Neuronal stem cell (in vitro differentiated cells): ENCODE data around the gene FAM185A.
"Not testable (repeated sequence)": the region's sequence is repeated elsewhere in the genome, so short reads cannot be mapped to it uniquely, and the experiment has no call there.

Experiments
- DNase-seq: peaks from one replicate; pipeline ENCODE4 v3.0.0-alpha.2; 2013; ENCODE audit warnings: low spot score
- H2AFZ ChIP-seq: one replicate; pipeline ENCODE4 v1.6.1; 2013; ENCODE audit warnings: mild to moderate bottlenecking, low read length, inconsistent platforms
- H2AK5ac ChIP-seq: 2 replicates; pipeline ENCODE4 v1.6.1; 2013; ENCODE audit warnings: low read depth, mild to moderate bottlenecking, inconsistent platforms, low read length, moderate library complexity, mixed read lengths
- H2BK120ac ChIP-seq: 2 replicates; pipeline ENCODE4 v1.6.1; 2013; ENCODE audit warnings: low read depth, mild to moderate bottlenecking, inconsistent platforms, low read length, moderate library complexity, mixed read lengths
- H2BK12ac ChIP-seq: one replicate; pipeline ENCODE4 v1.6.1; 2013; ENCODE audit warnings: low read length, inconsistent platforms
- H2BK15ac ChIP-seq: 2 replicates; pipeline ENCODE4 v1.6.1; 2013; ENCODE audit warnings: mild to moderate bottlenecking, low read length, inconsistent platforms, mixed read lengths
- H2BK5ac ChIP-seq: one replicate; pipeline ENCODE4 v1.6.1; 2013; ENCODE audit warnings: inconsistent platforms, mild to moderate bottlenecking, low read length, moderate library complexity
- H3K14ac ChIP-seq: one replicate; pipeline ENCODE4 v1.6.1; 2013; ENCODE audit warnings: low read length, inconsistent platforms
- H3K18ac ChIP-seq: 2 replicates; pipeline ENCODE4 v1.6.1; 2013; ENCODE audit warnings: low read length, inconsistent platforms
- H3K23ac ChIP-seq: 2 replicates; pipeline ENCODE4 v1.6.1; 2013; ENCODE audit warnings: low read depth, mild to moderate bottlenecking, mixed read lengths, low read length, inconsistent platforms; ENCODE audit not compliant: poor library complexity
- H3K27ac ChIP-seq: replicated peaks from 3 replicates; pipeline ENCODE4 v1.5.1; 2013; ENCODE audit warnings: low read length, inconsistent platforms
- H3K27me3 ChIP-seq, 3 experiments: 2 replicates each; pipeline ENCODE4 v1.6.1; 2013; ENCODE audit warnings: low read length in 3 of 3, mild to moderate bottlenecking in 2 of 3, inconsistent platforms in 1 of 3, low read depth in 1 of 3, mixed read lengths in 1 of 3, moderate library complexity in 1 of 3; ENCODE audit not compliant: control insufficient read depth in 3 of 3, insufficient read depth in 3 of 3
- H3K36me3 ChIP-seq, 2 donors: replicated peaks in 1 of 2; 2 replicates each; pipeline ENCODE4 v1.6.1; 2013; ENCODE audit warnings: low read length in 2 of 2; ENCODE audit not compliant: control insufficient read depth in 2 of 2, insufficient read depth in 2 of 2
- H3K4ac ChIP-seq: 2 replicates; pipeline ENCODE4 v1.6.1; 2013; ENCODE audit warnings: inconsistent platforms, mild to moderate bottlenecking, low read length, moderate library complexity
- H3K4me1 ChIP-seq, 2 donors: 1 replicate in 1 of 2; 2 replicates in 1 of 2; pipeline ENCODE4 v1.6.1; 2013; ENCODE audit warnings: low read length in 2 of 2, low read depth in 1 of 2; ENCODE audit not compliant: control insufficient read depth in 2 of 2, insufficient read depth in 1 of 2
- H3K4me2 ChIP-seq: one replicate; pipeline ENCODE4 v1.6.1; 2013; ENCODE audit warnings: mild to moderate bottlenecking, low read length, inconsistent platforms; ENCODE audit not compliant: insufficient read depth, poor library complexity, severe bottlenecking
- H3K4me3 ChIP-seq, 2 donors: 2 replicates each; pipeline ENCODE4 v1.5.1; 2013; ENCODE audit warnings: low read length in 2 of 2, mild to moderate bottlenecking in 2 of 2, inconsistent platforms in 1 of 2, moderate library complexity in 1 of 2
- H3K79me1 ChIP-seq: one replicate; pipeline ENCODE4 v1.6.1; 2013; ENCODE audit warnings: low read depth, mild to moderate bottlenecking, inconsistent platforms, low read length, moderate library complexity
- H3K9ac ChIP-seq: one replicate; pipeline ENCODE4 v1.6.1; 2013; ENCODE audit warnings: mild to moderate bottlenecking, low read depth, low read length, inconsistent platforms; ENCODE audit not compliant: poor library complexity
- H3K9me3 ChIP-seq, 2 donors: replicated peaks in 1 of 2; 2 replicates each; pipeline versions ENCODE3 to v1.6.1; 2013; ENCODE audit warnings: low read length in 2 of 2, mild to moderate bottlenecking in 2 of 2, inconsistent platforms in 1 of 2, low read depth in 1 of 2, mixed read lengths in 1 of 2, moderate library complexity in 1 of 2; ENCODE audit not compliant: control insufficient read depth in 2 of 2, insufficient read depth in 1 of 2
- H4K8ac ChIP-seq: one replicate; pipeline ENCODE4 v1.6.1; 2013; ENCODE audit warnings: low read depth, mild to moderate bottlenecking, inconsistent platforms, low read length, moderate library complexity
- H4K91ac ChIP-seq: one replicate; pipeline ENCODE4 v1.6.1; 2013; ENCODE audit warnings: low read length, low read depth, mild to moderate bottlenecking, inconsistent platforms; ENCODE audit not compliant: poor library complexity
- WGBS, 2 donors: extraction: QIAGEN DNeasy Blood & Tissue Kit; methylation state at CpG; one replicate each; pipeline ENCODE4 v1.1.7; 2013; ENCODE audit warnings: missing lambda C conversion rate in 2 of 2, mixed read lengths in 1 of 2; ENCODE audit not compliant: insufficient read length in 2 of 2, insufficient replicate concordance in 1 of 2; ENCODE audit errors: extremely low coverage in 2 of 2; 5-methylcytosine and 5-hydroxymethylcytosine counted together

The FAM185A gene

GRCh38 chr7:102836191-102836919, 87.6 kb downstream of the FAM185A start:
- no peak overlapping the region for H4K91ac ChIP-seq
- no peak overlapping the region for H3K4me2 ChIP-seq
- no peak overlapping the region for H3K23ac ChIP-seq
- no peaks in the 10 kb centered on the region for H3K9me3 ChIP-seq
- no peak overlapping the region for H3K14ac ChIP-seq
- no peak overlapping the region for H3K4ac ChIP-seq
- no CpG with 5 or more reads among the region's 6 CpGs for WGBS, 2 donors
- no peak overlapping the region for H4K8ac ChIP-seq
- H3K4me1 ChIP-seq = no peaks in the 10 kb centered on the region
- no peaks in the 10 kb centered on the region for H3K36me3 ChIP-seq
- no peak overlapping the region for H3K4me3 ChIP-seq
- no peak overlapping the region for H2AK5ac ChIP-seq
- no peak overlapping the region for H3K9ac ChIP-seq
- H2BK5ac ChIP-seq = no peak overlapping the region
- H2BK120ac ChIP-seq = no peak overlapping the region
- no peaks in the 10 kb centered on the region for H3K79me1 ChIP-seq
- H2AFZ ChIP-seq = no peak overlapping the region
- H3K18ac ChIP-seq = no peak overlapping the region
- no peak overlapping the region for H2BK15ac ChIP-seq
- no peak for DNase-seq
- no peaks in the 10 kb centered on the region for H3K27me3 ChIP-seq
- no peak overlapping the region for H3K27ac ChIP-seq
- H2BK12ac ChIP-seq = no peak overlapping the region

- Histone ChIP-seq H2AK5ac (no peak overlapping the region), H2BK5ac (no peak overlapping the region), H3K4me1 (no peaks in the 10 kb centered on the region), H3K36me3 (no peaks in the 10 kb centered on the region), H2BK15ac (no peak overlapping the region), H2BK12ac (no peak overlapping the region), H3K9ac (no peak overlapping the region), H3K4me3 (no peak overlapping the region), H3K14ac (no peak overlapping the region), H3K18ac (no peak overlapping the region), H2AFZ (no peak overlapping the region), H3K4ac (no peak overlapping the region), H3K4me2 (no peak overlapping the region), H4K8ac (no peak overlapping the region), H3K27ac (no peak overlapping the region), H3K79me1 (no peaks in the 10 kb centered on the region), H3K27me3 (no peaks in the 10 kb centered on the region), H3K23ac (no peak overlapping the region), H4K91ac (no peak overlapping the region), H3K9me3 (no peaks in the 10 kb centered on the region), H2BK120ac (no peak overlapping the region)
- WGBS, 2 donors = no CpG with 5 or more reads among the region's 1 CpG
- no peak for DNase-seq
Observed at GRCh38 chr7:102836977-102837376, 88.2 kb downstream of the FAM185A start.

DNA sequence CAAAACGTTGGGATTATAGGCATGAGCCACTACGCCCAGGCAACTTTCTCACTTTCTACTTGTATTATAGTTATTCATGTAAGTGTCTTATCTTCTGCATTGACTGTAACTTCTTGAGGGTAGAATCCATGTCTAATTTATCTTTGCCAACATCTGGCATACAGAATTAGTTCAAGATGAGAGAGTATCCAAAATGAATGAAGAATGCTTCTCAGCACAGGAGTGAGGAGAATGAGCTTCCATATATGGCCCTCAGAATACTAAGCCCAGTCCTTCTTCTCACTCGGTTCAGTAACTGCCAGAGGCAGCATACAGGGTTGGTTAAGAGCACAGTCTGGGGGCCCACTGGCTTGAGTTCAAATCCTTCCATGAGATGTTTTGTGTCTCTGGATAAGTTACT, 89.0 kb downstream of the FAM185A start:
- Histone ChIP-seq H3K4me2 (no peak overlapping the region), H3K23ac (no peak overlapping the region)

GRCh38 chr7:102838572-102839101, 89.8 kb downstream of the FAM185A start:
- H3K36me3 ChIP-seq, H3K4me3 ChIP-seq, H3K23ac ChIP-seq, H2BK12ac ChIP-seq, H2BK120ac ChIP-seq, H3K4me1 ChIP-seq, H3K14ac ChIP-seq, H4K8ac ChIP-seq, H3K79me1 ChIP-seq, H3K4ac ChIP-seq, H3K9me3 ChIP-seq, H2BK15ac ChIP-seq, H2AK5ac ChIP-seq, H4K91ac ChIP-seq, H2BK5ac ChIP-seq, H2AFZ ChIP-seq, H3K4me2 ChIP-seq, H3K27ac ChIP-seq, H3K18ac ChIP-seq, DNase-seq, H3K9ac ChIP-seq, H3K27me3 ChIP-seq: not testable (repeated sequence)
- WGBS, 2 donors = no CpG with 5 or more reads among the region's 10 CpGs

More for the DNA sequence above, 89.0 kb downstream of the FAM185A start:
- no peak overlapping the region for H3K14ac ChIP-seq
- WGBS, 2 donors = no CpG with 5 or more reads among the region's 3 CpGs
- H3K27ac ChIP-seq = no peak overlapping the region
- H3K4me3 ChIP-seq = no peak overlapping the region
- H2BK12ac ChIP-seq = no peak overlapping the region
- H2BK15ac ChIP-seq = no peak overlapping the region
- no peaks in the 10 kb centered on the region for H3K4me1 ChIP-seq
- no peak overlapping the region for H2BK5ac ChIP-seq
- no peak overlapping the region for H4K91ac ChIP-seq
- H2AFZ ChIP-seq = no peak overlapping the region
- no peak overlapping the region for H4K8ac ChIP-seq
- H3K9me3 ChIP-seq = no peaks in the 10 kb centered on the region
- H3K9ac ChIP-seq = no peak overlapping the region
- H3K79me1 ChIP-seq = no peaks in the 10 kb centered on the region
- no peak overlapping the region for H2AK5ac ChIP-seq
- H2BK120ac ChIP-seq = no peak overlapping the region
- no peak overlapping the region for H3K4ac ChIP-seq
- H3K27me3 ChIP-seq = no peaks in the 10 kb centered on the region
- no peak overlapping the region for H3K18ac ChIP-seq
- no peak for DNase-seq
- H3K36me3 ChIP-seq = no peaks in the 10 kb centered on the region
